GM12892 (cell line): Measurements from ENCODE around the gene LRCH1.

ENCODE experiments used
- POLR2A ChIP-seq: IDR thresholded peaks from 2 replicates; pipeline ENCODE4 v1.6.1; 2011; ENCODE audit warnings: low read depth, low read length, control low read depth
- TAF1 ChIP-seq: IDR thresholded peaks from 2 replicates; pipeline ENCODE4 v1.6.1; 2011; ENCODE audit warnings: low read depth, mild to moderate bottlenecking, control low read depth, low read length, borderline replicate concordance

DNA sequence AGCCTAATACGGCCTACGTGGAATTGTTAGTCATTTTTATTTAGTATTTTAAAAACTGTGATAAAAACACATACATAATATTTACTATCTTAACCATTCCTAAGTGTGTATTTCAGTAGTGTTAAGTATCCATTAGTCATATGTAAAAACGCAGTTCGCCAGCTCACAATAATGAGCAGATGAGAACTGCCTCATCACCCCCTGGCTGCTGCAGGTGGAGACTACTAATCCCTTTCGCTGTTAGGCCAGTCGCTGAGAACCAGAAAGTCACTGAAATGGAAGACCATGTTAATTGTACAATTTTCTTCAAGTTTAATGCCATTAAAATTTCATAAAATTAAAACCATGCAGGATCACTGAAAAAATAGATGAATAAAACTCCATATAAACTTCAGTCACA lies 242.4 kb downstream of the LRCH1 start:
- no peak for TF ChIP-seq TAF1
- no peak for TF ChIP-seq POLR2A
